Right lobe of liver (tissue), 6 donors: ENCODE measurements around the gene PRRG1. TPM values are rescaled to one million over a fixed set of nuclear protein-coding genes. Genes with fewer than 3 reads are reported as not detected.

Experiments used
- ATAC-seq, 4 donors: fragments of 200-7000 bp; cut with Tn5 transposase; one replicate each; pipeline ENCODE4 v1.9.1; 2020; ENCODE audit warnings: mild to moderate bottlenecking in 4 of 4, moderate library complexity in 4 of 4
- DNase-seq, 3 donors: peaks; one replicate each; pipeline ENCODE4 v3.0.0-alpha.2; 2020
- H3K27ac ChIP-seq, 3 donors: fragments of 200-600 bp; one replicate each; pipeline ENCODE4 v1.8.0; 2022
- H3K27me3 ChIP-seq, 2 donors: fragments of 200-600 bp; one replicate each; pipeline ENCODE4 v1.8.0; 2022
- H3K36me3 ChIP-seq, 4 donors: fragments of 200-600 bp; sonication (generic) in 1 of 4; one replicate each; pipeline versions ENCODE4 v1.5.1 to v1.8.0; 2017 to 2022; ENCODE audit warnings: control low read depth in 1 of 4
- H3K4me1 ChIP-seq, 4 donors: fragments of 200-600 bp; sonication (generic) in 1 of 4; one replicate each; pipeline versions ENCODE4 v1.5.1 to v1.8.0; 2017 to 2022; ENCODE audit warnings: control low read depth in 1 of 4
- H3K4me3 ChIP-seq, 3 donors: fragments of 200-600 bp; one replicate each; pipeline ENCODE4 v1.8.0; 2022
- H3K9me3 ChIP-seq, 4 donors: fragments of 200-600 bp; sonication (generic) in 1 of 4; one replicate each; pipeline versions ENCODE4 v1.5.1 to v1.8.0; 2017 to 2022; ENCODE audit warnings: control low read depth in 1 of 4
- POLR2A ChIP-seq: fragments of 450-650 bp; IDR thresholded peaks from one replicate; pipeline ENCODE4 v1.6.1; 2017; ENCODE audit warnings: antibody characterized with exemption, mild to moderate bottlenecking
- WGBS: methylation state at CpG from one replicate; pipeline ENCODE4 v1.1.6; 2018; ENCODE audit warnings: low coverage, low lambda C conversion rate; ENCODE audit not compliant: insufficient coverage; ENCODE audit errors: missing lambda C conversion rate; 5-methylcytosine and 5-hydroxymethylcytosine counted together
- intact Hi-C, 2 donors: fragments of 100-400 bp; cut with DNase I; formaldehyde crosslinking; loops; one replicate each; pipeline versions ENCODE4 v1.11.2 to v1.14.1; 2022
- total RNA-seq, 6 experiments: library from RNA; depleted of rRNA in 2 of 6; stranded (reverse); fragments of >200 nt in 2 of 6; fragmentation: NEBNext Ultra II Directional in 3 of 6; extraction: Animal tissue kit (Norgen Biotek cat#: 25700) in 3 of 6; gene quantifications; one replicate each; pipeline versions ENCODE4 v1.1.0 to v1.2.4, GENCODE V29; 2016 to 2023
- TF ChIP-seq, protein P1 (sequence below), 4 donors: fragments of 200-600 bp in 3 of 4; fragments of 450-650 bp in 1 of 4; IDR thresholded peaks; one replicate each; pipeline versions ENCODE4 v1.5.1 to v1.8.0; 2016 to 2022; ENCODE audit warnings: antibody characterized with exemption in 4 of 4, mild to moderate bottlenecking in 2 of 4
- donor health status: DM: no; HTN: yes; CAD: no.
- donor health status: DM: no; HTN: no; CAD: no.
- donor health status: DM: no; HTN: no; CAD: no.
- donor health status: DM: no; HTN: yes; CAD: no.
- donor health status: DM: no; HTN: yes; CAD: no.

Gene PRRG1
- total RNA-seq, 6 experiments from 2014 or later = 3.6 to 9.7 (median 6.5) TPM

GRCh38 chrX:37407736-37408135 lies 58.6 kb downstream of the PRRG1 start:
- Histone ChIP-seq H3K4me3 (no peak overlapping the region), H3K4me1 (no peaks in the 10 kb centered on the region), H3K27ac (no peak overlapping the region), H3K9me3 (no peaks in the 10 kb centered on the region), H3K27me3 (no peaks in the 10 kb centered on the region), H3K36me3 (no peaks in the 10 kb centered on the region)
- 73% methylated on average over 4 of the region's 4 CpGs for WGBS
- DNase-seq (no peak), ATAC-seq (no peak)
- intact Hi-C loops = no loop called here
- TF ChIP-seq POLR2A = no peak
- TF ChIP-seq, protein P1, sequence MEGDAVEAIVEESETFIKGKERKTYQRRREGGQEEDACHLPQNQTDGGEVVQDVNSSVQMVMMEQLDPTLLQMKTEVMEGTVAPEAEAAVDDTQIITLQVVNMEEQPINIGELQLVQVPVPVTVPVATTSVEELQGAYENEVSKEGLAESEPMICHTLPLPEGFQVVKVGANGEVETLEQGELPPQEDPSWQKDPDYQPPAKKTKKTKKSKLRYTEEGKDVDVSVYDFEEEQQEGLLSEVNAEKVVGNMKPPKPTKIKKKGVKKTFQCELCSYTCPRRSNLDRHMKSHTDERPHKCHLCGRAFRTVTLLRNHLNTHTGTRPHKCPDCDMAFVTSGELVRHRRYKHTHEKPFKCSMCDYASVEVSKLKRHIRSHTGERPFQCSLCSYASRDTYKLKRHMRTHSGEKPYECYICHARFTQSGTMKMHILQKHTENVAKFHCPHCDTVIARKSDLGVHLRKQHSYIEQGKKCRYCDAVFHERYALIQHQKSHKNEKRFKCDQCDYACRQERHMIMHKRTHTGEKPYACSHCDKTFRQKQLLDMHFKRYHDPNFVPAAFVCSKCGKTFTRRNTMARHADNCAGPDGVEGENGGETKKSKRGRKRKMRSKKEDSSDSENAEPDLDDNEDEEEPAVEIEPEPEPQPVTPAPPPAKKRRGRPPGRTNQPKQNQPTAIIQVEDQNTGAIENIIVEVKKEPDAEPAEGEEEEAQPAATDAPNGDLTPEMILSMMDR (IDR thresholded peaks at IDR 0.05) = no peak

- Histone ChIP-seq H3K9me3 (no peaks in the 10 kb centered on the region), H3K36me3 (no peaks in the 10 kb centered on the region), H3K27ac (no peak overlapping the region), H3K4me3 (no peak overlapping the region), H3K27me3 (no peaks in the 10 kb centered on the region), H3K4me1 (no peaks in the 10 kb centered on the region)
- 23% methylated on average over 2 of the region's 2 CpGs for WGBS
- TF ChIP-seq, protein P1 (IDR thresholded peaks at IDR 0.05) = no peak
- TF ChIP-seq POLR2A = no peak
- intact Hi-C loops = no loop called here
- DNase-seq (no peak), ATAC-seq (peak; percentile 28 to 73 (median 46))
Observed at GRCh38 chrX:37409278-37409677, 60.1 kb downstream of the PRRG1 start.

- no peaks in the 10 kb centered on the region for H3K36me3 ChIP-seq
- TF ChIP-seq, protein P1 (IDR thresholded peaks at IDR 0.05) = no peak
- TF ChIP-seq POLR2A = no peak
- H3K4me1 ChIP-seq = no peaks in the 10 kb centered on the region
- DNase-seq (no peak), ATAC-seq (no peak)
- no peak overlapping the region for H3K4me3 ChIP-seq
- no peak overlapping the region for H3K27ac ChIP-seq
- H3K9me3 ChIP-seq = no peaks in the 10 kb centered on the region
- intact Hi-C loops = no loop called here
- H3K27me3 ChIP-seq = peaks cover 3 to 6% of the 10 kb centered on the region in 2 donors
Observed at GRCh38 chrX:37420185-37420584, 71.0 kb downstream of the PRRG1 start.

DNA sequence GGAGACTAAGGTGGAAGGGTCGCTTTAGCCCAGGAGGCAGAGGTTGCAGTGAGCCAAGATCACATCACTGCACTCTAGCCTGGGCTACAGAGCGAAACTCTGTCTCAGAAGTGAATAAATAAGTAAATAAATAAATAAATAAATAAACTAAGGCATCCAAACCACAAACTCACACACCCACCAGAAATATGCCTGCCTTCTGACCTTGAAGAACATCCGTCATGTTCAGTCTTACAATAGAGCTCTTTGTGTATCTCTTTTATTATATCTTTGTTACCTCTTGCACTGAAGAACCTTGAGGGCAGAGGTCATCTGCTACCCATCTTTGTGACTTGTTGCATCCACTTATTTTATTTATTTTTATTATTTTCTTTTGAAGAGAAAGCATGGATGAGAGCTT lies 71.6 kb downstream of the PRRG1 start:
- H3K4me3 ChIP-seq = no peak overlapping the region
- WGBS = 70% methylated on average over 3 of the region's 3 CpGs
- no peaks in the 10 kb centered on the region for H3K9me3 ChIP-seq
- peaks cover 3 to 6% of the 10 kb centered on the region in 2 donors for H3K27me3 ChIP-seq
- no peaks in the 10 kb centered on the region for H3K4me1 ChIP-seq
- H3K36me3 ChIP-seq = no peaks in the 10 kb centered on the region
- TF ChIP-seq, protein P1 (IDR thresholded peaks at IDR 0.05) = no peak
- TF ChIP-seq POLR2A = no peak
- H3K27ac ChIP-seq = no peak overlapping the region
- no peak for ATAC-seq
- no peak for DNase-seq
- intact Hi-C loops = no loop called here

DNA sequence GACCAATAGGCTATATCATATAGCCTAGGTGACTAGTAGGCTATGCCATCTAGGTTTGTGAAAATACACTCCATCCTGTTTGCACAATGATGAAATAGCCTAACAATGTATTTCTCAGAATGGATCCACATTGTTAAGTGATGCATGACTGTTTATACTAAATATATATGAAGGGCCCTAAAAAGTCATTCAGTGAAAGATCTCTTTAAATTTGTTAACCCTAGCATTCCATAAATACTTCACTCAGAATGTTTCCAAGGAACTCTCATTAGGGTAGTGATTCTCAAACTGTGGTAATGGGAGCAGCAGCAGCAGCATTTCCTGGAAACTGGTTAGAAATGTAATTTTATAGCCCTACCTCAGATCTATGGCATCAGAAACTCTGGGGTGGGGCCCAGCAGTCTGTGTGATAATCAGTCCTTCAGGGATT lies 74.9 kb downstream of the PRRG1 start:
- H3K4me1 ChIP-seq = no peaks in the 10 kb centered on the region
- no peaks in the 10 kb centered on the region for H3K9me3 ChIP-seq
- H3K27me3 ChIP-seq = peaks cover 3 to 6% of the 10 kb centered on the region in 2 donors
- no peak for TF ChIP-seq POLR2A
- TF ChIP-seq, protein P1 (IDR thresholded peaks at IDR 0.05) = no peak
- DNase-seq (no peak), ATAC-seq (no peak)
- H3K4me3 ChIP-seq = no peak overlapping the region
- H3K36me3 ChIP-seq = no peaks in the 10 kb centered on the region
- no peak overlapping the region for H3K27ac ChIP-seq
- intact Hi-C loops = no loop called here
